GM18909 (cell line): ENCODE data around the gene CNTROB.

Experiments used
- ATAC-seq: cut with Tn5 transposase; IDR thresholded peaks from one replicate; pipeline ENCODE4 v1.9.1; 2021; ENCODE audit warnings: mild to moderate bottlenecking; ENCODE audit not compliant: unreplicated experiment, poor library complexity

CNTROB gene

DNA sequence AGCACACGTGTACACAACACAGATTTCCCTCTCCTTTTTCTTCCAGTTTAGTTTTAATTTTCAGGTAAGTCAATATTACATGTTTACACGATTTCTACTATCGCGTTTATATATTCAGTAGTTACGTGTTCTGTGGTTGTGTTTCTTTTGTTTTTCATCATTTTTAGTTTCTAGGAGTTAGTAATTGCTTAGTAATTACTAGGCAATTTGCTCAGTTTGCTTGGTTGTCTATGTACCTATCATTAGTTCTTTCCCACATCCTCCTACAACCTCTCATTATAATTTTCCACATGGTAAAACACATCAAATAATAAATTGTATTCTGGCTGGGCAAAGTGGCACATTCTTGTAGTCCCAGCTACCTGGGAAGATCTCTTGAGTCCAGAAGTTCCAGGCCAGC is 45.8 kb downstream of the CNTROB start:
- no peak for ATAC-seq

DNA sequence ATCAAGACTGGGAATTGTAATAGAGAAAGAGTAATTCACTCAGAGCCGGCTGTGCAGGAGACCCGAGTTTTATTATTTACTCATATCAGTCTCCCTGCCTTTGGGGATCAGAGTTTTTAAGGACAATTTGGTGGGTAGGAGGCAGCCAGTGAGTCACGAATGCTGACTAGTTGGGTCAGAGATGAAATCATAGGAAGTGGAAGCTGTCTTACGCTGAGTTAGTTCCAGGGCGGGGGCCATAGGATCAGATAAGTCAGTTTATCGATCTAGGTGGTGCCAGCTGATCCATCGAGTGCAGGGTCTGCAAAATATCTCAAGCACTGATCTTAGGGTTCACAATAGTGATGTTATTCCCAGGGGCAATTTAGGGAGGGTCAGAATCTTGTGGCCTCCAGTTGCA is 50.2 kb downstream of the CNTROB start:
- ATAC-seq, result no peak

DNA sequence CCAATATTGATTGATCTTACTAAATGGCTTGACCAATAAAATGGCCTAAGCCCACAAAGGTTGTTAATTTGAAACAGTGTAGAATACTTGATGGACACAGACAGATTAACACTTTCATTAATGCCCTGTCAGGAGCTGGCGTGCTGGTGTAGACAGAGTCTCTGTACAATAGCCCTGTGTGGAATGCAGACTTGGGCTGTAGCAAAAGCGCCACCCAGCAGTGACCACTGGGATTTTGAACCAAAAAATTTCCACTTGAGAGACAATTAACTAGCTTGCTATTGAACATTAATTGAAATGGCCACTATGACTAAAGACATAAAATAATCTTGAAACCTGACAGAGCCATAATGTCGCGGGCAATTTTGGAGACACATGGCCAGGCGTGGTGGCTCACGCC is 50.7 kb downstream of the CNTROB start:
- no peak for ATAC-seq

DNA sequence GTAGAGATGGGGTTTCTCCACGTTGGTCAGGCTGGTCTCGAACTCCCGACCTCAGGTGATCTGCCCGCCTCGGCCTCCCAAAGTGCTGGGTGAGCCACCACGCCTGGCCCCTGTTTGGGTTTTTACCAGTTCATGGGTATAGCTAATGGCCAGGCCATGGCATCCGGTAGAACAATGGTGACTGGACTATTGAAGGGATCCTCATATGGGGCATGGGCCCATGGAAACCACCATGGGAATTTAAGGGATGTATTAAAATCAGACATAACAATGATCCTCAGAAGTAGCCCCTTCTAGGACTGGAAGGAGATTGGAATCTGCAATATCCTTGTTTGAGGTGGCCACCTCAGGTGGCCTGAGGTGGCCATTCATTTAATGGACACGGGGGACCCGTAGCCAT is 52.9 kb downstream of the CNTROB start:
- ATAC-seq, result no peak

DNA sequence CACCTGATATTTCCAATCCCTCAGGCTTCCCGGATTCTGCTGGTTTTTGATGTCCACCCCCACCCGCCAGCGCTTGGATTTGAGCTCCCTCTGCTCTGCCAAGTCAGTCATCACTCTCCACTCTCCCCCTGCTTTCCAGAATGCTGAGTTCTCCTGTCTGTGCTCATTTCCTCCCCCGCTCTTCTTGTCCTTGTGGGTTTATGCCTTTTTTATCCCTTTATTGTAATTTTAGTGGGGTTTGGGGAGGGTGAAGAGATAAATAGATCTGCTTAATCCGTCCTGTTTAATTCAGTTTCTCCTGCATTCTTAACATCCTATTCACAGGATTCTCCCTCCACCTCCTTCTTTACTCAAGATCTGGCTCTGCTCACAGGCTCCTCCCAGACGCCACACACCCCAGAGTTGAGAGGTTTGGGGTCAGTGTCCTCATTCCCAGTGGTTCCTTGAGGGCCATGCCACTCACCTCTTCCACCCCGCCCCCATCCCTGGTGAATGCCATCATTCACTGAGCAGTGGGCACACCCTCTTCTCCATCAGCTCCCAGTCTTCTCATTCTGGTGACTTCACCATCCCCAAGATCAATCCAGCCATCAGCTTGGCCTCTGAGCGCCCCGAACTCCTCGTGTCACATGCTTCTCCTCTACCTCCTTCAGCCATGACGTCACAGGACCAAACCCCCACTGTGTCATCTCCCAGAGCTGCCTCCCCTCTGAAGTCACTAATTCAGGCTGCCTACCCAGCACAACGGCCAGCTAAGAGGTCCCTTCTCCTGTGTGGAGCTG is 55.3 kb downstream of the CNTROB start:
- ATAC-seq, result no peak

DNA sequence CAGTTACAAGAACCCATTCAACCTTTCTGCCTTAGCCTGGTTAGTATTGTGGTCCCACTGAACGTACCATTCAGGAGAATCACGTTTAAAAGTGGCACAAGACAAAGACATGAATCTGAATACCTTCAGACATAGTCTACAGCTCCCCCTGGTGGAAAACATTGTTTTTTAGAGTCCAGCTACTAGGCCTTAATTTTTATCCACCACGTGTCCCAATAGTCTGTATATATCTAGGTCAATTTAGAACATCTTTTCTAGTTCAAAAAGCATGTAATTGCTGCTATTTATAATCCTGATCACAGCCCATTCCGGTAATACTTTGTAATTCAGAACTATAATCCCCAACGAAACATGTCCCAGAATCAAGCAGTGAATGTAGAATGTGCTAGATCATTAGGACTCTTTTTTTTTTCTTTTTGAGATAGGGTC is 56.8 kb downstream of the CNTROB start:
- no peak for ATAC-seq

DNA sequence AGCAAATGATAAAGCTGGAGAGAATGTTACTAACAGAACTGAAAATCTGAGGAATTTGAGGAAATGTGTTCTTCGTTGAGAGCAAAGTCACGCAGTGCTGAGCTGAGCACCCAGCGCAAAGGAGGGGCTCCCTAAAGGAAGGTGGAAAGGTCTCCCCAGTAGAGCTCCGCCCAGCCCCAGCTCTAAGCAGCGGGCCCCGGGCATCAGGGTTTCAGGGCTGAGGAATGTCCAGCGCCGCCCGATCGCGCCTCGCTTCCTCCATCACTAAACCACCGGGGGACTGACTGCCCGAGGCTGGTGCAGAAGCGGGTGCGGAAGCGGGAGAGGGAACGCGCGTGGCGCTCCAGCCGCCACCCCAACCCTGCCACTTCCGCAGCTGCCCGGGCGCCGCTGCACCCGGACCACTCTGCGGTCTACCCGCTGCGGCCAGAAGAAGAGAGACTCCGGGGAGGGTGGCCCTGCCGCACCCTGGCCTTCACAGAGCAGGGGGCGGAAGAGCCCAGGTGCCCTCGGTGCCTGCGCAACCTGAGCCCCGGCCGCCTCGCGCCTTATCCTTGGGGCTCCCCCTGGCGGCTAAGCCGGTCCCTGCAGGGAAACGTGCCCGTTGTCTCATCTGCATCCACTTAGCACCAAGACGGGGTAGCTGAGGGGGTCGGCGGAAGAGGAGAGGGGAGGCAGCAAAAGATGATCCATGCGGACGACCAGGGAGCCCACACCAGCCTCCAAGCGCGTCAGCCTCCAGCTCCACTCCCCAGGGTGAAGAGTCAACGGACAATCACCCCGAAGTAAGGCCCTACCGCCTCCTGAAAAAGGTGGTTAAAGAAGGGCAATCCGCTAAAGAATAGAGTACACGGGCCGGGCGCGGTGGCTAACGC is 58.0 kb downstream of the CNTROB start:
- ATAC-seq, result peak; percentile 75

DNA sequence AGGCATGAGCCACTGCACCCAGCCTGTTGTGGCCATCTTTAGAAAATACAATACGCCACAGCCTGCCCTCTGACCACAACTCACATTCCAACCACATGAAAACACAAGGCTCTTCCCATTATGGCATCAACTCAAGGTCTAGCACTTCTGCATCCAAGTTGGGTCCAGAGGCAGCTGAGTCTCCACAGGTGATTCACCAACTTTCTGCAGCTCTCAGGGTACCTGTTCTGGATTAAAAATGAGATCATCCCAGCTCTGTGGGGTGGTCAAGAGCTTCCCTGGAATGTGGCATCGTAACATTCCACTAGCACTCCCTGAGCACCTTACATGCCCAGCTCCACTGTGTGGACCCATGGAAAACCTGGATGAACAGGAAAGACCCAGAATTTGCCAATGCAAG is 60.5 kb downstream of the CNTROB start:
- ATAC-seq, result no peak

DNA sequence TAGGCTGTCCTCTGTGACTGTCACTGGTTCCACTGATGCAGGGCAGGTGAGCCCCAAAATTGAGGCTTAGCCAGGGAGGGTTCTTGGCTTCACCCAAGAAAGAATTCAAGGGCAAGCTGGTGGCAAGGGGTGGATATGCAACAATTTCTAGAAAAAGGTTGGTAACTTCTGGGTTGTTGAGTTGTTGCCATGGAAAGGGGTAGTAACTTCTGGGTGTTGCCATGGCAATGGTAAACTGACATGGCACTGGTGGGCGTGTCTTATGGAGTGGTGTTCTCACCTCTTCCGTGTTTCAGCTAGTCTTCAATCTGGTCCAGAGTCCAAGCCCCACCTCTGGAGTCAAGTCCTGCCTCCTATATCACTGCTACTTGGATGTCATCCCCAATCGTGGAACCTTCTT is 60.9 kb downstream of the CNTROB start:
- ATAC-seq, result no peak

DNA sequence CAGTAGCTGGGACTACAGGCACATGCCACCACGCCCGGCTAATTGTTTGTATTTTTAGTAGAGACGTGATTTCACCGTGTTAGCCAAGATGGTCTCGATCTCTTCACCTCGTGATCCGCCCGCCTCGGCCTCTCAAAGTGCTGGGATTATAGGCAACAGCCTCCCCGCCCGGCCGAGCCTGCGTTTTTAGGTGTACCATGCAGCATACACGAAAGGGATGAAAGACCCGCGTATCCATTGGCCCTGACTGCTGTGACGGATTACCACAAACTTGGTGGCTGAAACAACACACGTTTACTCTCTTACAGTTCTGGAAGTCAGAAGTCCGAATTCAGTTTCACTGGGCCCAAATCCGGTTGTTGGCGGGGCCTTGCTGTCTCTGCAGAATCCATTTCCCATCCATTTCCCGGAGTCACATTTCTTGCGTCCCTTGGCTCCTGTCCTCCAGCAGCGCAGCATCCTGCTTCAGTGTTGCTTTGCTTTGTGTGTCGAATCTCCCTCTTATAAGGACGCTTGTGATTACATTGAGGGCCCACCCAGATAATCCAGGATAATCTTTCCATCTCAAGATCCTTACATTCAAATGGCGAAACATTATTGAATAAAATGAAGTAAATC is 62.1 kb downstream of the CNTROB start:
- no peak for ATAC-seq

DNA sequence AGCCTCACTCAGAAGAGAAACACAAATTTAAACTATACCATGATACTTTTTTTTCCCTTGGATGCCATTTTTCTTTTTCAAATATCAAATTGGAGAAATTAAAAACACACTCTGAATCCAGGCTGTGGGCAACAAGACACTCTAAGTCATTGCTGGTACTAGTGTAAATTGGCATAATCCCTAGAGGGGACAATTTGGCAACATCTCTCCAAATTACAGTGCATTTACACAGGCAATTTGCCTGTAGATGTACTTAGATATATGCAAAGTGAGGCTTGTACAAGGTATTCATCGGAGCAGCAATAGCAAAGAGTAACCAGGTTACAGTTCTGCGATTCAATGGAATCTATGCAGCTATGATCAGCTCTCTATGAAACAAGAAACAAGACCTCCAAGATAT is 63.7 kb downstream of the CNTROB start:
- no peak for ATAC-seq

DNA sequence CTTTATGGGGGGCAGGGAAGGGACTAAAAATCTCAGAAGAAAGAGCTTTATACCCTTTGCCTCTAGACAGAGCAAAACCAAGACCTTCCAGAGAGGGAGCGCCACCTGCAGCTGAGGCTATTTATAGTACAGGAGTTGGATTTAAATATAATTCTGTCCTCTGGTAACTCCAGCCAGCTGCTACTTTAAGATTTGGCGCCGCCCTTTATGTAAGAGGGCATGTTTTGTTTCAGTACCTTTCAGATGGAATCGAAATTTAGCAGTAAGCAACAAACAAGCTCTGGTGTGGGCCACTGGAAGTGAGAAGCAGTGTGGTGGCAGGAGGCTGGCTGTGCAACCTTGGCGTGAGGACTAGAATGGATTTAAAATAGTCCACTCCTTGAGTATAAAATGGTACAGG is 65.2 kb downstream of the CNTROB start:
- ATAC-seq, result no peak
